CD4-positive, alpha-beta T cell treated with Interleukin-10 for 1 hour (primary cell): Measurements from ENCODE around the gene RNF183.
"Not testable (repeated sequence)": the region's sequence is repeated elsewhere in the genome, so short reads cannot be mapped to it uniquely, and the experiment has no call there.

ENCODE experiments used
- DNase-seq: peaks from one replicate; pipeline ENCODE4 v3.0.0-alpha.2; 2020

RNF183 gene

DNA sequence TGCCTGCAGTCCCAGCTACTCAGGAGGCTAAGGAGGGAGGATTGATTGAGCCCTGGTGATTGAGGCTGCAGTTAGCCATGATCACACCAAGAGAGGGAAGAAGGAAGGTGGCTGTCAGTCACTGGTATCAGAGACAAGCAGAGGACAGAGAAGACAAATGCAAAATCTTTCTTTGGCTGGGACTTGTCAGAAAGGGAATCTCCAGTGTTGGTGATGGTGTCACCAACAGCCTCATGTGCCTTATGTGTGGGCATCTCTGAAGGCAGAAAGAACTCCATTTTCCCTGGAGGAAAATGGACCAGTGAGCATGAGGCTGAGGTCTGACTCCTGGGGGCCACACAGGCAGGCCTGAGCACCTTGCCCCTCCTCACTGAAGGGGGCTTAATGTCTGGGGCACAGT is 12.1 kb upstream of the RNF183 start:
- DNase-seq = no peak

DNA sequence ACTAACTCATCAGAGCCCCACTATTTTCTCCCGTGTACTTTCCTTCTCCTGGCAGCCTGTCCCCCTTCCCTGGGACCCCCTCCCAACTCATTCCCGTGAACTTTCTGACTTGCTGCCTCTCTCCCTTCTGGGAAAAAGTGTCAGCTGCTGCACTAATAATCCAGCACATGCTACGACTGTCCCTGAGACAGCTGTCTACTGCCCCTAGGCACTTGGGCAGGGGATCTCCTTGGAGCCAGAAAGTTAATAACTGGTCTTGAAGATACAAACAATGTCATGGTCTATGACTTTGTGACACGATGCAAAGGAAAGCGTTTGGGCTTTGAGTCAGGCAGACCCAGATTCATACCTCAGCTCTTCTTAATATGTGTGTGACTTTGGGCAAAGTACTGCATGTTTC is 10.1 kb upstream of the RNF183 start:
- DNase-seq = no peak

DNA sequence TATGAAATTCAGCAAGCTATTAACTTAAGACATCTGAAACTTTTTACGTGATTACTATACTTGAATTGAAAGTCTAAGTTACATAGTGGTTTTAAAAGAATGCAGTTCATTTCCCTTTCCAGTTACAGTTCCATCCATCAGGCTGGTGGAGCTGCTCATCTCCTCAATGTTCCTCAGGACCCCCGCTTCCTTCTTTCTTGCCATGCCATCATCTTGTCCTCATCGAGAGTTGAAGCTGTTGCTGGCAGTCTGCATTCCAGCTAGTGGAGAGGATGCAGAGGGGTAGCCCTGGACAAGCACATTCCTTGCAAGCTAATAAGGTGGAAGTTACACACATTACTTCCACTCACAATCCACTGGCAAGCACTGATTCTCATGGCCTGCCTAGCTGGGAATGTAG is 8.8 kb upstream of the RNF183 start:
- DNase-seq = no peak

DNA sequence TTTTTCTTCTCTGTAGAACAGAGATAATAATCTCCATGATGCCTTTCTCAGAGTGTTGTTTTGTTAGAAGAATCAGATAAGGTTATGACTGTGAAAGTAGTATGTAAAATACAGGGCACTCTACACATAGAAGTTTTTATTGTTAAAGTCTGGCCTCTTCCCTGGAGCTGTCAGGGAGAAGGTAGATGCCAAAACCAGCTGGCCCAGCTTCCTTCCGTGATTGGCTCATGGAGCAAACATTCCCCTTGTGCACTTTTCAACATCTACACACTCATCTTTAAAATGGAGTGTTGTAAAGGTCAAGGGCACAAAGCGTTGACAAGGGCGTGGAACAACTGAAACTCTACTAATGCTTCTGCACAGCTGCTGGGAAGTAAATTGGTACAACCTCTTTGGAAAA is 7.4 kb upstream of the RNF183 start:
- DNase-seq = no peak

DNA sequence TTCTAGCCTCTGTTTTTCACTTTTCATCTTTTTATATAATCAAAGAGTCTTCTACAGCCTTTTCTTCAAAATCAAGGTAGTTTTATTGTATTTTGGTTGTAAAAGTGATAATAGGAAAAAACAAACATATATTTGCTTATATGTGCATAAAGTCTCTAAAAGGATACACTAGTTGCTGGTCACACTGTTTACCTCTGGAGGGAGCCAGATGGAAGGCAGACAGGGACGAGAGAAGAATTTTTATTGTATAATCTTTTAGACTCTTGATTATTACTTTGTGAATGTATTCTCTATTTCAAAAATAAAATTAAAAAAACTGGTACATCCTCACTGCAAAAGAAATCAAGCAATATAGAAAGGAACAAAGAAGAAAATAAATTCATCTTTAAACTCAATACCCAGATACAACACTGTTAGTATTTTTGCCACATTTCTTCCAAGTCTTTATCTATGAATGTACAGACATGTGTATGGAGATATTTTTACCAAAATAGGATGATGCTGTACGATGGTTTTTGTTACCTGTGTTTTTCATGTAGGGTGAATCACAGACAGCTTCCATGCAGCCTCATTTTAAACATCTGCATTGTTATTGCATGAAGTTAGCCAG is 6.1 kb upstream of the RNF183 start:
- DNase-seq = peak; percentile 49

DNA sequence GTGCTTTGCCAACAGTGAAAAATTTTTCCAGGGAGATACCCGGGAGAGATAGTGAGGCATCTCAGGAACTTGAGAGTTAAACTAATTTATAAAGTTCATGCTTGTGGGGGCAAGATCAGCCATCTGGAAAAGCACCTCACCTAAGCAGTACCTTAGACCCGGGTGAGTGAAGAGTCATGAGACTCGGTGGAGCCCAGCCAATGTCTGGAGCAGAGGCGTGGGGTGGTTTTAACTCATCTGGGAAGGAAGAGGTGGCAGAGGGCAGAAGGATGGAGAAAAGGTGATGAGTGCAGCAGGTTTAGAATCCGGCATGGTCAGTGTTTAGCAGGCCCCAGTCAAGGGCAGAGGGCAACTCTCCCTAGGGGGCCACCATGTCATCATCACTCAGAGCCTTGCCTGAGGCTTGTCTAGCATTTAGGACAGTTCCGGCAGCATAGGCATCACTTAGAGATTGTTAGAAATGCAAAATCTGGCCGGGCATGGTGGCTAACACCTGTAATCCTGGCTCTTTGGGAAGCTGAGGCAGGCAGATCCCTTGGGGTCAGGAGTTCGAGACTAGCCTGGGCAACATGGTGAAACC is 4.3 kb upstream of the RNF183 start:
- DNase-seq = no peak

DNA sequence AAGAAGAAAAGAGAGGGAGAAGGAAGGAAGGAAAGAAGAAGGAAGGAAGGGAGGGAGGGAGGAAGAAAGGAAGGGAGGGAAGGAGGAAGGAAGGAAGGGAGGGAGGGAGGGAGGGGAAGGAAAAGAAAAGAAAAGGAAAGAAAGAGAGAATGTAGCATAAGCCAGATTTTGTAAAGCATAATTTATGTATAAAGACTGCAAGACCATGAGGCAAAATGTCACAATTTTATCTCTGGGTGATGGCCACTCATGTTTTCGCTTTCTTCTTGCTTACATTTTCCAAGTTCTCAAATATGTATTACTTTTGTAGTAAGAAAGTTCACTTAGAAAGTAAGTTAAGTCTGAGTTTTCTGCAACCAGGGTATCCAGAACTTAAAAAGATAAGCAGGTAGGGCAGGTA is 3.4 kb upstream of the RNF183 start:
- DNase-seq = no peak

DNA sequence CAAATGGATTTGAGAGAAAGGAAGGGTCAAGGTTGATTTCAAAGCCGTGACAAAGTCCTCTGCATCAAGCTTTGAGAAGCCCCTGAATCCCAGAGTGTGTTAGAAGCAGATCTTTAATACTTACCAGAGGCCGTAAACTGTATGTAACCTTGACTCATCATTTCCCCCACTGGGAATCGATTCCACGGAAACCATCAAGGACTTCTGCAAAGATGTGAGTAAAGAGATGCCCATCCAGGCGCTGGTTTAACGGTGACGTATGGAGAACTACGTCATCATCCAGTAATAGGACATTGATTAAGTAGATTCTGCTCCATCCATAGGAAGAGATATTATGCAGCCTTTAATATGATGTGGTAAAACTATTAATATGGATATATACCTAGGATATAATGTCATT is 1.6 kb downstream of the RNF183 start:
- no peak for DNase-seq

DNA sequence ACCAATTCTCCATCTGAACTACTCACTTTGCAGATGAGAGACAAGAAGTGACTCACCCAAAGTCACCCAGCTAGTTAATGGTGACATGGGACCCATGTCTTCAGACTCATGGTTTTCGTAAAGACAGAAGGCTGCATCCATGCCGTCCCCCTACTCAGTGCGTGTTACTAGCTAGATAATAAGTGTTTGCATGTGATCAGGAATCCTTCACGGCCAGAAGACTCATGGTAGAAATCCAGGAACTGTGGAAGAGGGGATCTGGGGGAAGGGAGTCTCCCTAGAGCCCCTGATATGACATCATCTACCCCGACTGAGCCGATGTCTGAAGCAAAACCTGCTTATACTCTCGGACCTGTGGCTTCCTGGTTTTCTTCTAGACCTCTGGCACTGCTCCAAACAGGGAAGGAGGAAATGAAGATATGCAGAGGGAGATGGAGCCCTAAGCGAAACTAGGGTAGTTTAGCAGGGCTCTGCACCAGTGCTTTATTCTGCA is 3.3 kb downstream of the RNF183 start:
- DNase-seq = no peak

DNA sequence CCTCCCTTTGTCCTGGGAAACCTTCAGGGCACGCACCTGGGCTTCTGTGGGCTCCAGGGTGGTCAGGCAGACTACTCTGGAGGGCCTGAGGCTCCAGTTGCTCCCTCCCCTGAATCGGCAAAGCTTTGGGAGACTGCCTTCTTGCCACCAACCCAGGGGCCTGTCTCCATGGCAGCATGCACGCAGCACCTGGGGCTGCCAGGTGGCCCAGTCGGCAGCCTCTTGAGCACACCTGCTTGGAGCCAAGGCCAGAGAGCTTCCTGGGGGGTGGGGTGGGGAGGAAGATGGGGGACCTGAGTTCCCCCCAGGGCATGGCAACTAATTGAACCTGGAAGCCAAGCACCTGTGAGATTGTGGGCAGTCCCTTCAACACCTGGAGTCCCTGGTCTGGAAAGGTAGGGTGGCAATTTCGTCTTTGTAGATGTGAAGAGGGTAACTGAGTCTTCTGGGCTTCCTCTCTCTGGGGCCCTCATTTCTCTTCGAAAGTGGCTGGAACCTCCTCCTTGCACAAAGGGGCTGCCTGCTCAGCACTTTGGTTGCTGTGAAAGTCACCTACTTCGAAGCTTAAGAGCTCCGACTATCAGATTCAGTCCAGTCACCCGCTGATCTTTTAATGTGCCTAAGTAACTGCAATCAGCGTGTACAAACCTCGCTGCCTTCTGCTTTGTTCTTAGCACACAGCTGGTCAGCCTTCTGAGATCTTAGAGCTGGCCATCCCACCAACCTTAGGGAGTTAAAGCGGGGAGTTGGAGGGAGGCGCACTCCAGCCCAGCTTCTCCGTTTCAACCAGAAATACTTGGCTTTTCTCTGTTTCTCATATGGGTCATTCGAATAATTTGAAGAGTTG is 4.0 kb downstream of the RNF183 start:
- DNase-seq = no peak

DNA sequence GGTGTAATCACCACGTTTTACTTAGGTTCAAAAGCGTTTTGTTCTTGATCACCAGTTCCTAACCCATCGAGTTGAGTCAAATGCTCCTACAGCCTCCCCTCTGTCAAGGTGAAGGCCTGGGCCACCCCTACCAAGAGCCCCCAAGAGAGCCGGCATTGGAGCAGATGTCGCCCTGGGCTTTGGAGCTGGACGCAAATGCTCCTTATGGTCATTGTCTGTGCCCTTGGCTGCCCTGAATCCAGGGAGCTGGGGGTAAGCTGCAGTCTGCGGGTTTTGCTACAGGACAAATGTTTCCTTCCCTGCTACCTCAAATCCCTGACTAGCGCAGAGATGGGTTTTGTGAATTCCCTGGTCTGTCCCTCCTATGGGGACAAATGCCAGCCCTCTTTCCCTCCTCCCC is 4.9 kb downstream of the RNF183 start:
- DNase-seq = no peak

DNA sequence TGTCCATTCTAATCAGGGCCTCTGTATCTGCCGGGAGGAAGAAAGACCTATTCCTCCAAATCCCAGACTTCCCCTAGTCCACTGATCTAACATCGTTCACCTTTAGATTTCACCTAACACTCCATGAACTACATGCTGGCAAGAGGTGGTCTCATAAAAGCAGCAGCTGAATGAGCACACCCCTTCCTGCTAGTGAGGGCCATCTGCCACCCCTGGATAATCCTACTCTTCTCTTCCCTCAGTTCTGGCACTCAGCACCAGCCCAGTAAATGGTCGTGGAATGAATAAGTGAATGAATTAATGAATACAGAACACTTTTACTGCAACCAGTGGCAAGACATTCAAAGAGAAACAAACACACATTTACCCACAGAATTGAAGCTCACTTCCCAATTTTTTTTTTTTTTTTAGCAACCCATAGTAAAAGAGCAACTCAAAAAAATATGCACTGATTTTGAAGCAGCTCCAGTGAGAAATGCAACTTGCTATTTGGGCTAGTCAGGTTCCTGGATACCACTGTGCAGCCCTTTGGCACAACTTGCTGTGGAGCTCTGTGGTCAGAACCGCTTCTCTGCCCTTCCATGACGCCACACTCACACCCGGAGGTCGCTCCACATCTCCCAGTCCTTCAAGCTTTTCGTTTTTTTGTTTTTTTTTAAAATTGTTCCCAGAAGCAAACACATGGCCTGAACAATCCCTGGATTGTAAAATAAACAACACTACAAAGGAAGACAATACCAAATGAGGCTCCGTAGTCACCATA is 6.2 kb downstream of the RNF183 start:
- DNase-seq = no peak

DNA sequence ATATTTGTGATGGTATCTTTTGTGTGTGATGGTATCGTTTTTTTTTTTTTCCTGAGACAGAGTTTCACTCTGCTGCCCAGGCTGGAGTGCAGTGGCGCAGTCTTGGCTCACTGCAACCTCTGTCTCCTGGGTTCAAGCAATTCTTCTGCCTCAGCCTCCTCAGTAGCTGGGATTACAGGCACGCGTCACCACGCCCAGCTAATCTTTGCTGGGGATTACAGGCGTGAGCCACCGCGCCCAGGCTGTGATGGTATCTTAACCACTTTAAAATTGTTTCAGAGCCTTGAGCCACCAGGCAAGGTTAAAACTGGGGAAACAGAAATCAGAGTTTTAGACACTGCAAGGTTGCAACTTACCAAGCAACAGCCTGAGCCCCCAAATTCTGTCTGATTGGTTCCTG is 6.9 kb downstream of the RNF183 start:
- DNase-seq = not testable (repeated sequence)

DNA sequence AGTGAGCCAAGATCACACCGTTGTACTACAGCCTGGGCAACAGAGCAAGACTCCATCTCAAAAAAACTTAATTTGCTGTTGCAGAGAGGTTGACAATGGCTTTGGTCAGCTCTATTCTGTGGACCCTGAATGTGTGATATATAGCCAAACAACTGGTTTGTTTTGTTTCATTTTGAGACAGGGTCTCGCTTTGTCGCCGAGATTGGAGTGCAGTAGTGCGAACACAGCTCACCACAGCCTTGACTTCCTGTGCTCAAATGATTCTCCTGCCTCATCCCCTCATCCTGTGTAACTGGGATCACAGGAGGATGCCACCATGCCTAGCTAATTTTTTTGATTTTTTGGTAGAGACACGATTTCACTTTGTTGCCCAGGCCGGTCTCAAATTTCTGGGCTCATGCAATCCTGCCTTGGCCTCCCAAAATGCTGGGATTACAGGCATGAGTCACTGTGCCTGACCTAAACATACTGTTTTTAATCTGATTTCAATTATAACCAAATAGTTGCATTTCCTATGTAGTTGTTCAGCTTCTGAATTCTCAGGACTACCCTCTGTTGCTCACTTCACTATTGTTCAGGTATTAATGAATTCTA is 9.8 kb downstream of the RNF183 start:
- DNase-seq = no peak

DNA sequence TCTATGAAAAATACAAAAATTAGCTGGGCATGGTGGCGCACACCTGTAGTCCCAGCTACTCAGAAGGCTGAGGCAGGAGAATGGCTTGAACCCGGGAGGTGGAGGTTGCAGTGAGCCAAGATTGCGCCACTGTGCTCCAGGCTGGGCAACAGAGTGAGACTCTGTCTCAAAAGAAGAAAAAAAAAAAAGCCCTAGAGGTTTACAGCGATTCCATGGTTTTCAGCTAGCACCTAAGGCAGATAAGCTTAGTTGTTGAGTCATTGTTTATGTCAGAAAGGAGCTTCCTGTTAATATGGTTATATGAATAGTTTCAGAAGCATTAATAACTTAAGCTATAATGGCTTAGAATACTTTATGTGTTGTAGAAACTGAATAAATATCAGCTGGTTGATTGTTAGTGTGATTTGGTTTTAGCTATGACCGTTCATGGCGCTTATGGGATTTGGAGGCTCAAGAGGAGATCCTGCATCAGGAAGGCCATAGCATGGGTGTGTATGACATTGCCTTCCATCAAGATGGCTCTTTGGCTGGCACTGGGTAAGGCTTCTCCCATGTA is 13.0 kb downstream of the RNF183 start:
- DNase-seq = no peak

DNA sequence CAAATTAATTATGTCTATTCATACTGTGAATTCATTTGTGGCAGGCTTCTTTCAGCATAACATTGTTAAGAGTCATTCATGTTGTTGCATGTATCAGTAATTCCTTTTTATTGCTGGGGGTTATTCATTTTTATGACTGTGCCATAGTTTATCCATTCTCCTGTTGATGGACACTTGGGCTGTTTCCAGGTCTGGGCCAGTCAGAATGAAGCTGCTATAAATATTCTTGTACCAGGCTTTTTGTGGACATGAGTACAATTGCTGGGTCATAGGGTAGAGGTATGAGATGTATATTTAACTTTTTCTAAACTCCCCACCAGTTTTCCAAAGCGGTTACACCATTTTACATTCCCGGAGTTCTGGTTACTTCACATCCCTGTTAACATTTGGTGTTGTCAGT is 14.1 kb downstream of the RNF183 start:
- DNase-seq = no peak

DNA sequence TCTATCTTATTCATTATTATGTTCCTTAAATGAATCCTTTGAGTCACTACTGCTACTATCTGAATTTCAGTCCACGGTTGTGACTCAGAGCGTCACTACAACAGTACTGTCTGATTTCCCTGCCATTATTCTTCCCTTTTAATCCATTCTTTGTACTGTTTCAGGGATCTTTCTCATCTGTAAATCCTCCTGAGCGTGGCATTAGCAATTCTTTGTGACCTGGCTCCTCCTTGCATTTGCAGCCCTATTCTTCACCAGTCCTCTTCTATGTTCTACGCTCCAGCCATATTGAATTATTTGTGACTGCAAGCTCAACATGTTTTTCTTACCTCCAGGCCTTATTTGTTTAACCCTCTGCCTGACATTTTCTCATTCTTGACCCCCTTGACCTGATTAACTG is 21.8 kb downstream of the RNF183 start:
- no peak for DNase-seq

DNA sequence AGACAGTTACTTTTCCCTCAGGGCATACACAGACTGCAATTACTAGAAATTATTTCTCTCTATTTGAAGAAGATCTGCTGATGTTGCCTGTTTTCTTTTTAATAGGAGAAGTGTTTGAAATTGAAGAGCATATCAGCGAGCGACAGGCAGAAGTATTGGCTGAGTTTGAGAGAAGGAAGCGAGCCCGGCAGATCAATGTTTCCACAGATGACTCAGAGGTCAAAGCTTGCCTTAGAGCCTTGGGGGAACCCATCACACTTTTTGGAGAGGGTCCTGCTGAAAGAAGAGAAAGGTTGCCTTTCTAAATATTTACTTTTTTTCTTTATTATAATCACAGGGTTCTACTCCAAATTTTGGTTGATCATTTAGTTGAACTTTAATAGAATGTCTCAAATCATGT is 24.3 kb downstream of the RNF183 start:
- no peak for DNase-seq

DNA sequence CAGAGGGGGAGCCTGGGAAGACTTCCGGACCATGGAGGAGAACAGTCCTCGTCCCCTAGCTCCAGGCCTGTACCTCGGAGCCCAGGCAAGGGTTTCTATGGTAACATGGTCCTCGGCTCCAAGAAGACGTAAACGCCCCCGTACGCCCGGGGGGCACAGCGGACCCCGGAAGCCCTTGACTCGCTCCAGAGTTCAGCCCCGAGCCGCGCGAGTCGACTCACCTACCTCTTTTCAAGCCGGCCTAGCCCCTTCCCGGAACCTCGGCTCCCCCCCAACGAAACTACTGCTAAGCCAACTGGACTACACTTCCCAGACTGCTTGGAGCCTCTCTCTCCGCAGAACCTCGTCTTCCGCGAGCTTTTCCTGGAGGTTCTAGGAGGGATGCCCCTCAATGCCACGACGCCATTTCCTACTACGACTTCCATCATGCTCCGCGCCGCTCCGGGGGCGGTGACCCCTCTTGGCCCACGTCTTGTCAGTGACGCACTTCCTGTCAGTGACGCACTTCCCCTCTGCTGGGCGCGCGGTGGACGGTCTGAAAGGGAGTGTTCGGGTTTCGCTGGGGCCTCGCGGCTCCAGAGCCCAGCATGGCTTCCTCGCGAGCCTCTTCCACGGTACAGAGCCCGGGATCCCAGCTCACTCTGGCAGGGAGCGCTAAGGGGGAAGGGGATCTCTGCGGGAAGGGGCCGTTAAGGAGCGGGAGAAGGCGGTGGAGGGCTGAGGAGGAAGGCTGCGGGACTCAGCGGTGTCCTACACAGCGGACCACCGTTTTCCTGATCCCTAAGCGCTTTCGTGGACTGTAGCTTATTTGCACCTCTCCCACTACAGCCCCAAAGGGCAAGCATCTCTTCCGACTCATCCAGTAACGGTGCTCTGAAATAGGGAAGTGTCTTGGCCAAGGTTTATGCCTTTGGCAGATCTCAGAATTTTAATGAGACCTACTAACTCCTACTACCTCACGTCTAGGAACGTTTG is 27.7 kb downstream of the RNF183 start, which contains the start of the genes CDC26 and PRPF4:
Gene CDC26 (minus strand): TSS at position 416 of the 975 bp plus-strand sequence. CDS start 3,065 bp downstream, outside the sequence.
Gene PRPF4 (plus strand): TSS at position 502 of the 975 bp plus-strand sequence. CDS start 86 bp downstream, at position 588.
- peak; percentile 95 for DNase-seq

DNA sequence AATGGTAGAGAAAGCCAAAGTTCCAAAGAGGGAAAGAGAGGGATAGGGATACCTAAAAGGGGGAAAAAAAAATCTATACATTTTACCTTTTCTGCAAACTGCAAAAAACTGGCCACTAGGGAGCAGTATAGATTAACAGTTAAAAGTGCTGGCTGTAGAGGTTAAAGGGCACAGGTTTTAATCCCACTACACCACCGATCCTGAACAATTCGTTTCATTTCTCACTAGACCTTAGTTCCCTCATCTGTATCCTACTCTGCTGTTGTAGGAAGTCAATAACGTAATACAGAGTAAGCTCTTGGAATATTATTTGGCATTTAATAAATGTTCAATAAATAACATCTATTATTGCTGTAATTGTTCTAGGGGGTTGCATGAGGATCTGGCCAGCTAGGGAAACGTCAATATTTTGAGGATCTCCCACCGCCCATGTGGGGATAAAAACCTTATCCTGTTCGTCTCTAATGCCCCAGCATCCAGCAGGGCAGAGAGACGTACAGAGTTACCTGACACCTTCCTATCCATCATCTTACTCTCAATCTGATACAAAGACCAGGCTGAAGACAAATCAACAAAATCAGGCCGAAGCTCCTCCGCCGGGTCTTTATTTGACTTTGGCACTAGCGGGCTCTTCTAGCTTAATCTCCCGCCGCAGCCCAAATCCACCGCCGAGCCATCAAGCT is 28.6 kb downstream of the RNF183 start:
- peak; percentile 76 for DNase-seq
